ENCODE data around the gene AGRN. TPM values are rescaled to one million over a fixed set of nuclear protein-coding genes. Genes with fewer than 3 reads are reported as not detected.

Gene AGRN
- total RNA-seq, 1 donor from 2014 or later = 203 TPM

GRCh38 chr1:1090424-1091343, 70.8 kb downstream of the AGRN start:
- Mint-ChIP-seq H3K27me3 (ENCODE audit: low read depth) (no peaks in the 10 kb centered on the region), H3K4me3 (no peak overlapping the region), H3K4me1 (peaks cover 4% of the 10 kb centered on the region), H3K9me3 (no peaks in the 10 kb centered on the region), H3K36me3 (ENCODE audit: low read depth) (peaks cover 5% of the 10 kb centered on the region), H3K27ac (ENCODE audit: unreplicated experiment) (no peak overlapping the region)
- no peak for TF ChIP-seq CTCF (conservative IDR thresholded peaks at IDR 0.05)
- no peak for DNase-seq (ENCODE audit: low read depth, low spot score)

GRCh38 chr1:1091344-1092148, 71.6 kb downstream of the AGRN start:
- H3K36me3 Mint-ChIP-seq (ENCODE audit: low read depth) = peaks cover 5% of the 10 kb centered on the region
- no peaks in the 10 kb centered on the region for H3K27me3 Mint-ChIP-seq (ENCODE audit: low read depth)
- no peak overlapping the region for H3K27ac Mint-ChIP-seq (ENCODE audit: unreplicated experiment)
- no peak for DNase-seq (ENCODE audit: low read depth, low spot score)
- TF ChIP-seq CTCF (conservative IDR thresholded peaks at IDR 0.05) = no peak
- no peak overlapping the region for H3K4me3 Mint-ChIP-seq
- no peaks in the 10 kb centered on the region for H3K9me3 Mint-ChIP-seq
- peaks cover 4% of the 10 kb centered on the region for H3K4me1 Mint-ChIP-seq

- Mint-ChIP-seq H3K36me3 (ENCODE audit: low read depth) (peaks cover 5% of the 10 kb centered on the region), H3K4me1 (peaks cover 4% of the 10 kb centered on the region), H3K4me3 (no peak overlapping the region), H3K9me3 (no peaks in the 10 kb centered on the region), H3K27me3 (ENCODE audit: low read depth) (no peaks in the 10 kb centered on the region), H3K27ac (ENCODE audit: unreplicated experiment) (no peak overlapping the region)
- no peak for DNase-seq (ENCODE audit: low read depth, low spot score)
- TF ChIP-seq CTCF (conservative IDR thresholded peaks at IDR 0.05) = no peak
These were observed 72.4 kb downstream of the AGRN start for GRCh38 chr1:1092149-1092855.

- peaks cover 5% of the 10 kb centered on the region for H3K36me3 Mint-ChIP-seq (ENCODE audit: low read depth)
- no peak for TF ChIP-seq CTCF (conservative IDR thresholded peaks at IDR 0.05)
- no peak overlapping the region for H3K4me3 Mint-ChIP-seq
- H3K27me3 Mint-ChIP-seq (ENCODE audit: low read depth) = no peaks in the 10 kb centered on the region
- no peaks in the 10 kb centered on the region for H3K9me3 Mint-ChIP-seq
- H3K4me1 Mint-ChIP-seq = peaks cover 4% of the 10 kb centered on the region
- H3K27ac Mint-ChIP-seq (ENCODE audit: unreplicated experiment) = peak overlapping the region; percentile 79
- DNase-seq (ENCODE audit: low read depth, low spot score) = no peak
These were observed 73.1 kb downstream of the AGRN start for GRCh38 chr1:1092894-1093609.

- no peak overlapping the region for H3K4me3 Mint-ChIP-seq
- H3K36me3 Mint-ChIP-seq (ENCODE audit: low read depth) = peaks cover 5% of the 10 kb centered on the region
- no peak overlapping the region for H3K27ac Mint-ChIP-seq (ENCODE audit: unreplicated experiment)
- no peak for DNase-seq (ENCODE audit: low read depth, low spot score)
- no peaks in the 10 kb centered on the region for H3K27me3 Mint-ChIP-seq (ENCODE audit: low read depth)
- H3K4me1 Mint-ChIP-seq = peaks cover 4% of the 10 kb centered on the region
- no peaks in the 10 kb centered on the region for H3K9me3 Mint-ChIP-seq
- no peak for TF ChIP-seq CTCF (conservative IDR thresholded peaks at IDR 0.05)
These were observed 73.7 kb downstream of the AGRN start for GRCh38 chr1:1093610-1093943.

Data from neural crest cell (in vitro differentiated cells).